Umbilical cord (tissue), 2 donors: ENCODE results near the gene OCA2. TPM values are rescaled to one million over a fixed set of nuclear protein-coding genes. Genes with fewer than 3 reads are reported as not detected.

Experiments
- DNase-seq: peaks from one replicate; pipeline ENCODE4 v3.0.0-alpha.2; 2015; ENCODE audit warnings: low spot score
- total RNA-seq: library from RNA; depleted of rRNA; stranded (reverse); fragments of >200 nt; gene quantifications from one replicate; pipeline ENCODE4 v1.2.3, GENCODE V29; 2014; ENCODE audit warnings: low replicate concordance; ENCODE audit not compliant: insufficient read depth

The OCA2 gene
- total RNA-seq, 1 donor from 2014 or later: 41.2 TPM

GRCh38 chr15:28105224-28105791 lies 6.2 kb upstream of the OCA2 start:
- DNase-seq: no peak

GRCh38 chr15:28104326-28104725 lies 5.2 kb upstream of the OCA2 start:
- no peak for DNase-seq

- no peak for DNase-seq
Measured at GRCh38 chr15:28103831-28104230, 4.7 kb upstream of the OCA2 start.

GRCh38 chr15:28101983-28102441 lies 2.9 kb upstream of the OCA2 start:
- no peak for DNase-seq

- DNase-seq: no peak
Measured at GRCh38 chr15:28101201-28101600, 2.1 kb upstream of the OCA2 start.

GRCh38 chr15:28100516-28101195 lies 1.5 kb upstream of the OCA2 start:
- no peak for DNase-seq

- DNase-seq: no peak
Measured at GRCh38 chr15:28099555-28100140, 533 bp upstream of the OCA2 start.

GRCh38 chr15:28098360-28098765 lies 752 bp downstream of the OCA2 start:
- no peak for DNase-seq

GRCh38 chr15:28097656-28098359 lies 1.3 kb downstream of the OCA2 start:
- DNase-seq: peak; percentile 19

GRCh38 chr15:28096670-28097431 lies 2.3 kb downstream of the OCA2 start:
- DNase-seq: peak; percentile 75

GRCh38 chr15:28096411-28096669 lies 2.8 kb downstream of the OCA2 start:
- no peak for DNase-seq

GRCh38 chr15:28094732-28095521 lies 4.2 kb downstream of the OCA2 start:
- peak; percentile 12 for DNase-seq

GRCh38 chr15:28093752-28094535 lies 5.2 kb downstream of the OCA2 start:
- no peak for DNase-seq

GRCh38 chr15:28091313-28091712 lies 7.8 kb downstream of the OCA2 start:
- no peak for DNase-seq

- peak; percentile 24 for DNase-seq
Measured at GRCh38 chr15:28086175-28086703, 12.9 kb downstream of the OCA2 start.

GRCh38 chr15:28085489-28086174 lies 13.5 kb downstream of the OCA2 start:
- DNase-seq: no peak

- DNase-seq: no peak
Measured at GRCh38 chr15:28084547-28084946, 14.6 kb downstream of the OCA2 start.

GRCh38 chr15:28082891-28083684 lies 16.0 kb downstream of the OCA2 start:
- DNase-seq: peak; percentile 27

GRCh38 chr15:28081594-28081993 lies 17.5 kb downstream of the OCA2 start:
- DNase-seq: no peak
